Esophagus squamous epithelium (tissue), 5 donors: Measurements from ENCODE around the gene WNT8A. TPM values are rescaled to one million over a fixed set of nuclear protein-coding genes. Genes with fewer than 3 reads are reported as not detected.

ENCODE experiments used
- DNase-seq: peaks from one replicate; lab custom pipeline; 2025; lab: John Stamatoyannopoulos, UW
- H3K27ac ChIP-seq, 4 donors: fragments of 200-600 bp; sonication (generic); one replicate each; pipeline ENCODE4 v1.5.1; 2016 to 2019; ENCODE audit warnings: mild to moderate bottlenecking in 1 of 4
- H3K27me3 ChIP-seq, 4 donors: fragments of 200-600 bp; sonication (generic); 1 replicate in 3 of 4; 2 replicates in 1 of 4; pipeline versions ENCODE4 v1.5.1 to v1.6.0; 2017 to 2021; ENCODE audit warnings: antibody characterized with exemption in 1 of 4
- H3K36me3 ChIP-seq, 3 donors: fragments of 200-600 bp; sonication (generic); one replicate each; pipeline ENCODE4 v1.5.1; 2016 to 2019
- H3K4me1 ChIP-seq, 3 donors: fragments of 200-600 bp; sonication (generic); one replicate each; pipeline ENCODE4 v1.5.1; 2017 to 2019
- H3K4me3 ChIP-seq, 4 donors: fragments of 200-600 bp; sonication (generic); 1 replicate in 3 of 4; 2 replicates in 1 of 4; pipeline ENCODE4 v1.5.1; 2016 to 2019; ENCODE audit warnings: mild to moderate bottlenecking in 2 of 4, moderate library complexity in 1 of 4
- H3K9me3 ChIP-seq, 3 donors: fragments of 200-600 bp; sonication (generic); one replicate each; pipeline ENCODE4 v1.5.1; 2016 to 2019
- POLR2A ChIP-seq, 4 donors: fragments of 450-650 bp; IDR thresholded peaks; one replicate each; pipeline ENCODE4 v1.6.1; 2017; ENCODE audit warnings: antibody characterized with exemption in 4 of 4, mild to moderate bottlenecking in 4 of 4, moderate library complexity in 3 of 4
- WGBS, 2 donors: methylation state at CpG; one replicate each; pipeline ENCODE4 v1.1.5; 2018; 5-methylcytosine and 5-hydroxymethylcytosine counted together
- intact Hi-C: fragments of 100-400 bp; cut with DNase I; formaldehyde crosslinking; loops from one replicate; pipeline ENCODE4 v1.15.0; 2022
- total RNA-seq, 4 donors: library from RNA; depleted of rRNA; stranded (reverse); fragments of >200 nt; gene quantifications; one replicate each; pipeline ENCODE4 v1.1.0, GENCODE V29; 2016
- TF ChIP-seq, protein P1 (sequence below), 6 experiments: fragments of 450-650 bp in 4 of 6; fragments of 200-600 bp in 2 of 6; sonication (generic) in 2 of 6; IDR thresholded peaks; one replicate each; pipeline ENCODE4 v1.5.1; 2016 to 2019; ENCODE audit warnings: antibody characterized with exemption in 6 of 6, mild to moderate bottlenecking in 4 of 6, moderate library complexity in 4 of 6
- donor health status: DM: yes; HTN: yes; CAD: no.

The WNT8A gene
- total RNA-seq, 4 donors from 2014 or later: not detected

DNA sequence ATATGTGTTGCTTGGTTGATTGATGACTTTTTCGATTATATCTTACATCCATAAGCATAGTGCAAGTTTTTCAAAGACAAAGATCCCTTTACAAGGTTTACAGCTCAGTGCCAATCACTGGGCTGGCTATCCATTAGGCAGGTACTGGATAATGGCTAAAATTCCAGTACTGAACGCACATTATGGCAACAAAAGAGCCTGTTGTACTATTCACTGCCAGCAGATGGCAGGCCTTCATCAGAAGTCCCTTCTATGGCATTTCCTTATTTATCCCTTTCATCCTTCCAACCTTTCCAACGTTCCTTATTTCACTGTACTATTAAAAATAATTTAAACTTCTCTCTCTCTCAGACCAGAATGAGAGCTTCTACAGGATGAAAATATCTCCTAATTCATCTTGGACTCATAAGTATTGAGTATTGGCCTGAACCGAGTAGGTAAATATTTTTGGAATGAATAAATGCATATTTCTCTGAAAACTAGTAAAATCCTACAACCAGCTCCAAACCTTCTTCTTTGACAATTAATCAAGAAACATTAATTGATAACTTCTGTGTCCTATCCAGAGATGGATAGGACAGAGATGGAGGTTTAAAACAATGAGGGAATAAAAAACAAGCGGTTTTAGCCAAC, 6.7 kb upstream of the WNT8A start:
- no peaks in the 10 kb centered on the region for H3K36me3 ChIP-seq
- TF ChIP-seq, protein P1, sequence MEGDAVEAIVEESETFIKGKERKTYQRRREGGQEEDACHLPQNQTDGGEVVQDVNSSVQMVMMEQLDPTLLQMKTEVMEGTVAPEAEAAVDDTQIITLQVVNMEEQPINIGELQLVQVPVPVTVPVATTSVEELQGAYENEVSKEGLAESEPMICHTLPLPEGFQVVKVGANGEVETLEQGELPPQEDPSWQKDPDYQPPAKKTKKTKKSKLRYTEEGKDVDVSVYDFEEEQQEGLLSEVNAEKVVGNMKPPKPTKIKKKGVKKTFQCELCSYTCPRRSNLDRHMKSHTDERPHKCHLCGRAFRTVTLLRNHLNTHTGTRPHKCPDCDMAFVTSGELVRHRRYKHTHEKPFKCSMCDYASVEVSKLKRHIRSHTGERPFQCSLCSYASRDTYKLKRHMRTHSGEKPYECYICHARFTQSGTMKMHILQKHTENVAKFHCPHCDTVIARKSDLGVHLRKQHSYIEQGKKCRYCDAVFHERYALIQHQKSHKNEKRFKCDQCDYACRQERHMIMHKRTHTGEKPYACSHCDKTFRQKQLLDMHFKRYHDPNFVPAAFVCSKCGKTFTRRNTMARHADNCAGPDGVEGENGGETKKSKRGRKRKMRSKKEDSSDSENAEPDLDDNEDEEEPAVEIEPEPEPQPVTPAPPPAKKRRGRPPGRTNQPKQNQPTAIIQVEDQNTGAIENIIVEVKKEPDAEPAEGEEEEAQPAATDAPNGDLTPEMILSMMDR (IDR thresholded peaks at IDR 0.05): peak; percentile 61 to 82 (median 77)
- TF ChIP-seq POLR2A (IDR thresholded peaks at IDR 0.05): no peak
- 25 to 28% methylated on average over 5 of the region's 5 CpGs for WGBS, 2 donors
- no peaks in the 10 kb centered on the region for H3K4me1 ChIP-seq
- H3K4me3 ChIP-seq: no peak overlapping the region
- no peak overlapping the region for H3K27ac ChIP-seq
- intact Hi-C loops: no loop called here
- DNase-seq: no peak
- H3K9me3 ChIP-seq: no peaks in the 10 kb centered on the region
- H3K27me3 ChIP-seq: no peaks in the 10 kb centered on the region

DNA sequence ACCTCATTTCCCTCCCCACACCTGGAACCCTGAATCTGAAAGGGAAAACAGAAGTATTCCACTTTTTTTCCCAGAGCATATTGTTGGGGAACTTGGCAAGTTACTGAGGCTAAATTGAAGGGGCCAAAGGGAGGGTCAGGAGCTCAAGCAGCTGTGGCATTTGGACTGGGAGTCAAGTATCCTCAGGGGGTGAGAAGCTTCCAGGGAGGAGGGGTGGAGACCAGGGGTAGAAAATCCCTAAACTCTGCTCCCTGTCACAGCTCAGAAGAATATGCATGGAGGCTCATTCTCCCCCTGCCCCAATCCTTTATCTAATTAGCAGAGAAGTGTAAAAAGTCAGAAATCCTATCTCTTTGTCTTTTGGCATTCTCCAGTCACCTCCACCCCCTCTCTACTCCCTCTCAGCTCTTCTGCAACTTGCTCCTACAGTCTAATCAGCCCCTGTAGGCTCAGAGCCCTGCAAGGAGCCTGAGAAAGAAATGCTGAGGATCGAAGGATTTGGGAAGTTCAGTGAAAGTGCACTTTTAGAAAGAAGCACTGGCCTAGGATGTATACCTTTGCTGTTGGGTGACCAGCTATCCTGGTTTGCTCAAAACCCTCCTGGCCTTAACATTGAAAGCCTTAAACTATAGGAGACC, 5.7 kb upstream of the WNT8A start:
- Histone ChIP-seq H3K27me3 (no peaks in the 10 kb centered on the region), H3K4me3 (no peak overlapping the region), H3K4me1 (no peaks in the 10 kb centered on the region), H3K27ac (no peak overlapping the region), H3K9me3 (no peaks in the 10 kb centered on the region), H3K36me3 (no peaks in the 10 kb centered on the region)
- 33 to 67% methylated on average over 1 of the region's 1 CpG for WGBS, 2 donors
- intact Hi-C loops: loop anchor here (2.0 kb wide), 1 partner anchor 55 kb away; no protein-coding TSS in a partner anchor
- DNase-seq: no peak
- no peak for TF ChIP-seq POLR2A (IDR thresholded peaks at IDR 0.05)
- TF ChIP-seq, protein P1 (IDR thresholded peaks at IDR 0.05): no peak

DNA sequence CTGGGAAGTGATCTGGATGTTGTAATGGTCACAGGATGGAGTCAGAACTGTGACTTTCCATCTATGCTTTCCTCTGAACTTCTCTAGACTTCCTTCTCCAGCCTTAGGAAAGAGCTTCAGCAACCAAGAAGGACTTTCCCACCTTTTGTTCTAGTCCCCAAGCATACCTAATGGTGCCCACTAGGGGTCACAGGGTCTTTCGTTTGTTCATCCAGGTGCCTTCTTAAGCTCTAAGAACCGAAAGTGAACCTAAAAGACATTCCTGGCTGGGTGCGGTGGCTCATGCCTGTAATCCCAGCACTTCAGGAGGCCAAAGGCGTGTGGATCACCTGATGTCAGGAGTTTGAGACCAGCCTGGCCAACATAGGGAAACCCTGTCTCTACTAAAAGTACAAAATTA, 1.8 kb upstream of the WNT8A start:
- no peak for TF ChIP-seq POLR2A (IDR thresholded peaks at IDR 0.05)
- TF ChIP-seq, protein P1 (IDR thresholded peaks at IDR 0.05): no peak
- H3K27ac ChIP-seq: no peak overlapping the region
- H3K9me3 ChIP-seq: no peaks in the 10 kb centered on the region
- no peak overlapping the region for H3K4me3 ChIP-seq
- 70 to 90% methylated on average over 2 to 3 of the region's 4 CpGs for WGBS, 2 donors
- no peaks in the 10 kb centered on the region for H3K4me1 ChIP-seq
- intact Hi-C loops: no loop called here
- no peaks in the 10 kb centered on the region for H3K27me3 ChIP-seq
- no peak for DNase-seq
- H3K36me3 ChIP-seq: no peaks in the 10 kb centered on the region

DNA sequence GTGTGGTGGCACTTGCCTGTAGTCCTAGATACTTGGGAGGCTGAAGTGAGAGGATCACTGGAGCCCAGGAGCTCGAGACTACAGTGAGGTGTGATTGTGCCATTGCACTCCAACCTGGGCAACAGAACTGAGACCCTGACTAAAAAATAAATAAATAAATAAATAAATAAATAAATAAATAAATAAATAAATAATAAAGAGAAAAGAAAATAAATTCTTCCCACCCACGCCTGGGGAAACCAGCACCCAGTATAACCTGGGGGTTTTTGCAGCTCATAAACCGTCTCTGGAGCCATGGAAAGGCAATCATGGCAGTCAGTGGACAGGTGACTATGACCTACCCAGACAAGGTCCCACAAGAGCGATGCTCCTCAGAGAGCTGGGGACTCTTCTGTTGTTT, 7.9 kb downstream of the WNT8A start:
- Histone ChIP-seq H3K27ac (no peak overlapping the region), H3K27me3 (peaks cover 0 to 14% (median 0%) of the 10 kb centered on the region in 4 donors), H3K4me3 (no peak overlapping the region), H3K9me3 (no peaks in the 10 kb centered on the region), H3K4me1 (no peaks in the 10 kb centered on the region), H3K36me3 (no peaks in the 10 kb centered on the region)
- intact Hi-C loops: no loop called here
- no peak for DNase-seq
- WGBS, 2 donors: 71 to 72% methylated on average over 3 of the region's 4 CpGs
- no peak for TF ChIP-seq POLR2A (IDR thresholded peaks at IDR 0.05)
- TF ChIP-seq, protein P1 (IDR thresholded peaks at IDR 0.05): no peak

DNA sequence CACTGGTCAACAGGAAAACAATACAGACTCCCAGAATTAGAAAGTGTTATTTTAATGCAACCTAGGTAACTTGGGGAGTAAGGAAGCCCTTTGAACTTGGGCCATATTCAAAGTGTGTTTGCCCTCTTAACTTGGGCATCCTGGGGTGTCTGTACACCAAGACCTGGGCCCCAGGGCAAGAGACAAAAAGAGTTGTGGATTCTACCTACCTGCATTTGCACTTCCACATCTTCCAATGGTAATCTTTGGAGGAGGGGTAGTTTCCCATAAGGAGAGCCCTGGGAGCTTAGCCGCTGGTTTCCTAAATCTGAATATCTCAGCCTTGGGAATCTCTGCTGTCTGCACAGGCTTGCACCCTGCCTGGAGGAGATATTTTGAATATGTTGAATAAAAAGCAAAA, 8.5 kb downstream of the WNT8A start:
- Histone ChIP-seq H3K4me1 (no peaks in the 10 kb centered on the region), H3K27ac (no peak overlapping the region), H3K27me3 (peaks cover 0 to 14% (median 0%) of the 10 kb centered on the region in 4 donors), H3K9me3 (no peaks in the 10 kb centered on the region), H3K4me3 (no peak overlapping the region), H3K36me3 (no peaks in the 10 kb centered on the region)
- intact Hi-C loops: no loop called here
- no peak for TF ChIP-seq POLR2A (IDR thresholded peaks at IDR 0.05)
- TF ChIP-seq, protein P1 (IDR thresholded peaks at IDR 0.05): no peak
- DNase-seq: no peak
- 43 to 57% methylated on average over 1 of the region's 1 CpG for WGBS, 2 donors
